CD14-positive monocyte (primary cell): ENCODE data around the gene HERPUD1. TPM values are rescaled to one million over a fixed set of nuclear protein-coding genes. Genes with fewer than 3 reads are reported as not detected.

Experiments
- DNase-seq, 3 donors: peaks; one replicate each; pipeline ENCODE4 v3.0.0-alpha.2; 2011 to 2022
- H2AFZ ChIP-seq: 2 replicates; pipeline ENCODE4 v1.6.0; 2012; ENCODE audit warnings: mild to moderate bottlenecking, low read depth, low read length, inconsistent platforms; ENCODE audit not compliant: insufficient read depth, poor library complexity, severe bottlenecking
- H3K27ac ChIP-seq, 2 donors: 1 replicate in 1 of 2; 2 replicates in 1 of 2; pipeline ENCODE4 v1.5.1; 2012 to 2013; ENCODE audit warnings: low read length in 2 of 2, control low read depth in 1 of 2, inconsistent platforms in 1 of 2, low read depth in 1 of 2, mild to moderate bottlenecking in 1 of 2
- H3K27me3 ChIP-seq, 2 donors: one replicate each; pipeline versions ENCODE4 v1.6.0 to v1.6.1; 2011 to 2013; ENCODE audit warnings: low read length in 2 of 2; ENCODE audit not compliant: control insufficient read depth in 2 of 2, insufficient read depth in 2 of 2
- H3K36me3 ChIP-seq, 2 donors: replicated peaks in 1 of 2; 1 replicate in 1 of 2; 2 replicates in 1 of 2; pipeline versions ENCODE4 v1.5.1 to v1.6.1; 2012 to 2013; ENCODE audit warnings: low read length in 2 of 2, control low read depth in 1 of 2, inconsistent platforms in 1 of 2, mild to moderate bottlenecking in 1 of 2; ENCODE audit not compliant: insufficient read depth in 2 of 2, control insufficient read depth in 1 of 2
- H3K4me1 ChIP-seq, 2 donors: 1 replicate in 1 of 2; 2 replicates in 1 of 2; pipeline versions ENCODE4 v1.5.1 to v1.6.1; 2012 to 2013; ENCODE audit warnings: low read length in 2 of 2, control low read depth in 1 of 2, inconsistent platforms in 1 of 2, mild to moderate bottlenecking in 1 of 2, moderate library complexity in 1 of 2; ENCODE audit not compliant: insufficient read depth in 2 of 2, control insufficient read depth in 1 of 2
- H3K4me2 ChIP-seq: replicated peaks from 2 replicates; pipeline ENCODE3; 2012; ENCODE audit warnings: low read length, moderate library complexity, mild to moderate bottlenecking; ENCODE audit not compliant: poor library complexity, severe bottlenecking; ENCODE audit errors: extremely low read depth
- H3K4me3 ChIP-seq, 3 experiments: fragments of 200-600 bp in 1 of 3; sonication (generic) in 1 of 3; replicated peaks in 1 of 3; 1 replicate in 2 of 3; 2 replicates in 1 of 3; pipeline ENCODE4 v1.5.1; 2011 to 2013; ENCODE audit warnings: low read length in 3 of 3, mild to moderate bottlenecking in 3 of 3, control low read depth in 2 of 3, low read depth in 2 of 3, inconsistent platforms in 1 of 3, moderate library complexity in 1 of 3
- H3K79me2 ChIP-seq: 2 replicates; pipeline ENCODE4 v1.6.0; 2012; ENCODE audit warnings: mild to moderate bottlenecking, control low read depth, inconsistent platforms, low read length, moderate library complexity; ENCODE audit not compliant: insufficient read depth
- H3K9ac ChIP-seq: 2 replicates; pipeline ENCODE4 v1.6.0; 2017; ENCODE audit warnings: low read length, mild to moderate bottlenecking; ENCODE audit not compliant: insufficient read depth, poor library complexity, severe bottlenecking
- H3K9me3 ChIP-seq, 2 donors: replicated peaks in 1 of 2; 1 replicate in 1 of 2; 2 replicates in 1 of 2; pipeline versions ENCODE4 v1.5.1 to v1.6.1; 2012 to 2013; ENCODE audit warnings: low read length in 2 of 2, control low read depth in 1 of 2; ENCODE audit not compliant: control insufficient read depth in 1 of 2, insufficient read depth in 1 of 2
- H4K20me1 ChIP-seq: 2 replicates; pipeline ENCODE4 v1.6.0; 2012; ENCODE audit warnings: mild to moderate bottlenecking, low read length, control low read depth, moderate library complexity; ENCODE audit not compliant: insufficient read depth
- H3K27ac Mint-ChIP-seq, 7 donors: one replicate each; pipeline ENCODE4 v1.8.0; 2020; ENCODE audit warnings: mild to moderate bottlenecking in 7 of 7, mixed read lengths in 7 of 7, moderate library complexity in 6 of 7, inconsistent platforms in 2 of 7
- H3K27me3 Mint-ChIP-seq, 3 donors: one replicate each; pipeline ENCODE4 v1.8.0; 2021 to 2022; ENCODE audit warnings: low read depth in 3 of 3, mild to moderate bottlenecking in 3 of 3, mixed read lengths in 3 of 3, moderate library complexity in 3 of 3, inconsistent platforms in 1 of 3
- H3K36me3 Mint-ChIP-seq, 2 donors: one replicate each; pipeline ENCODE4 v1.8.0; 2020; ENCODE audit warnings: mixed read lengths in 2 of 2, inconsistent platforms in 1 of 2, mild to moderate bottlenecking in 1 of 2
- H3K4me1 Mint-ChIP-seq: one replicate; pipeline ENCODE4 v1.8.0; 2020; ENCODE audit warnings: mild to moderate bottlenecking, mixed read lengths
- H3K4me3 Mint-ChIP-seq, 2 donors: one replicate each; pipeline ENCODE4 v1.8.0; 2020; ENCODE audit warnings: mild to moderate bottlenecking in 2 of 2, mixed read lengths in 2 of 2, moderate library complexity in 1 of 2
- H3K9me3 Mint-ChIP-seq, 7 donors: one replicate each; pipeline ENCODE4 v1.8.0; 2020 to 2022; ENCODE audit warnings: mixed read lengths in 7 of 7, mild to moderate bottlenecking in 6 of 7, moderate library complexity in 6 of 7, inconsistent platforms in 2 of 7
- WGBS: methylation state at CpG from one replicate; pipeline ENCODE4 v1.1.5; 2013; ENCODE audit warnings: missing lambda C conversion rate; ENCODE audit not compliant: insufficient coverage; 5-methylcytosine and 5-hydroxymethylcytosine counted together
- intact Hi-C, 2 donors: fragments of 100-400 bp; cut with micrococcal nuclease; formaldehyde crosslinking; loops; one replicate each; pipeline versions ENCODE4 v1.15.0 to v1.15.1; 2023
- polyA plus RNA-seq, 3 donors: library from polyadenylated mRNA; depleted of rRNA in 1 of 3; unstranded in 2 of 3; stranded (reverse) in 1 of 3; fragments of 300-500 nt in 2 of 3; fragments of >200 nt in 1 of 3; fragmentation: Illumina TruSeq in 2 of 3; gene quantifications; 1 replicate in 2 of 3; 2 replicates in 1 of 3; pipeline ENCODE4 v1.2.3, GENCODE V29; 2012 to 2021
- TF ChIP-seq, protein P1 (sequence below): fragments of 200-600 bp; IDR thresholded peaks from one replicate; pipeline ENCODE4 v1.8.0; 2022; ENCODE audit warnings: antibody characterized with exemption, mild to moderate bottlenecking

The HERPUD1 gene
- polyA plus RNA-seq, 3 donors = 179 to 454 (median 186) TPM

DNA sequence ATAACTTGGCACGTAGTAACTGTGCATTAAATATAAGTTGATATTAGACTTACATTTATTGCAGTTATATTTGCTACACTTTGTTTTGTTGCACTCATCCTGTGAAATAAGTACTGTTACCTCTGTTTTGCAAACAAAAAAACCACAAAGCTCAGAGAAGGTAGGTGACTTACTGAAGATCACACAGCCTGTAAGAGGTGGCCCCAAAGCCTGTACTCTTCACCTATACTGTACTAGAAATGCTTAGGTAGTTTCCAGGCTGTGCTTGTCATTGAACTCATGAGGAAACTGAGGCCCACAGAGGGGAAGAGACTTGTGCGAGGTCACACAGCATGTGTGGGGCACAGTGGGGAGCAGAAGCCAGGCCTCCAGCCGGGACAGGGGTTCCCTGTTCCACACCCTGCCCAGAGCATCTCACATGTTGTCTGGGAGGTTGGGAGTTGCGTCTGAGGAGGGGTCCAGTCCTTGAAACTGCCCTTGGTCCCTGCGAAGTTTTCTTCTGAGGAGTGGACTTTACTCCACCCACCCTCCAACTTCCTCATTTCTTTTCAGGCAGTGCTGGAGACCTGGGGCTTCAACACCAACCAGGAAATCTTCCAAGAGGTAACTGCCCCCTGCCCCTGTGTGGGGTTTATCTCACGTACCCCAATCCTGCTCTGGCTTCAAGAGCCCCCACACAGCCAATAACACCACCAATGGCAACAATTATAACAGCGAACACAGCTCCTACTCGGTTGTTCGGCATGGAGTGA, 42.8 kb downstream of the HERPUD1 start:
- peak in 2 of 3 donors; percentile 47 for DNase-seq
- Mint-ChIP-seq H3K27ac (peak overlapping the region in 4 of 7 donors; percentile 32 to 78 (median 60)), H3K27me3 (peaks cover 0 to 6% (median 4%) of the 10 kb centered on the region in 3 donors), H3K4me1 (peaks cover 59% of the 10 kb centered on the region), H3K4me3 (peak overlapping the region; percentile 52 to 67), H3K9me3 (no peaks in the 10 kb centered on the region), H3K36me3 (no peaks in the 10 kb centered on the region)
- intact Hi-C loops = no loop called here
- Histone ChIP-seq H2AFZ (peak overlapping the region; percentile 54), H3K36me3 (no peaks in the 10 kb centered on the region), H3K79me2 (no peaks in the 10 kb centered on the region), H3K4me3 (peak overlapping the region in 1 of 3 experiments; percentile 13), H3K9me3 (no peaks in the 10 kb centered on the region), H3K27ac (peak overlapping the region in 1 of 2 donors; percentile 27), H4K20me1 (no peaks in the 10 kb centered on the region), H3K9ac (no peak overlapping the region), H3K4me2 (peak overlapping the region; percentile 47), H3K27me3 (no peaks in the 10 kb centered on the region), H3K4me1 (peaks cover 43 to 47% of the 10 kb centered on the region in 2 donors)
- TF ChIP-seq, protein P1, sequence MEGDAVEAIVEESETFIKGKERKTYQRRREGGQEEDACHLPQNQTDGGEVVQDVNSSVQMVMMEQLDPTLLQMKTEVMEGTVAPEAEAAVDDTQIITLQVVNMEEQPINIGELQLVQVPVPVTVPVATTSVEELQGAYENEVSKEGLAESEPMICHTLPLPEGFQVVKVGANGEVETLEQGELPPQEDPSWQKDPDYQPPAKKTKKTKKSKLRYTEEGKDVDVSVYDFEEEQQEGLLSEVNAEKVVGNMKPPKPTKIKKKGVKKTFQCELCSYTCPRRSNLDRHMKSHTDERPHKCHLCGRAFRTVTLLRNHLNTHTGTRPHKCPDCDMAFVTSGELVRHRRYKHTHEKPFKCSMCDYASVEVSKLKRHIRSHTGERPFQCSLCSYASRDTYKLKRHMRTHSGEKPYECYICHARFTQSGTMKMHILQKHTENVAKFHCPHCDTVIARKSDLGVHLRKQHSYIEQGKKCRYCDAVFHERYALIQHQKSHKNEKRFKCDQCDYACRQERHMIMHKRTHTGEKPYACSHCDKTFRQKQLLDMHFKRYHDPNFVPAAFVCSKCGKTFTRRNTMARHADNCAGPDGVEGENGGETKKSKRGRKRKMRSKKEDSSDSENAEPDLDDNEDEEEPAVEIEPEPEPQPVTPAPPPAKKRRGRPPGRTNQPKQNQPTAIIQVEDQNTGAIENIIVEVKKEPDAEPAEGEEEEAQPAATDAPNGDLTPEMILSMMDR = no peak
- WGBS = 29% methylated on average over 3 of the region's 9 CpGs

DNA sequence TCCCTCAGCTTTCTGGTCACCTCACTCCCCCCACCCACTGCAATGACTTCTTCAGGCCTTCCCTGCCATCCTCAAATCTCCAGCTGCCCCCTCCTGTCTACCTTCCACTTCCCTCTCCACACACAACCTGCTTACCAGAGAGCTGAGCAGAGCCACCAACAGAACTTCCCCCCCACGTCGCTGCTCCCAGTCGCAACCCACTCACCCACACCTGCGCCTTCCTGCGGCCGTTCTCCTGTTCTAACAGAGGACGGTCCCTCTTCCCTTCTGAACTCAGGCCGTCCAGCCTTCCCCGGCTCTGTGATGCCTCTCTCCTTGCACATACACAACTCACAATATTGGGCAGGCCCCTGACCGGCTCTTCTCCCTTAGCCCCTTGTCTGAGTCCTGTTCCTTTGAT, 43.8 kb downstream of the HERPUD1 start:
- Histone ChIP-seq H3K9me3 (no peaks in the 10 kb centered on the region), H3K4me3 (no peak overlapping the region), H3K27me3 (no peaks in the 10 kb centered on the region), H3K9ac (no peak overlapping the region), H2AFZ (no peak overlapping the region), H3K79me2 (no peaks in the 10 kb centered on the region), H3K36me3 (no peaks in the 10 kb centered on the region), H3K4me2 (no peak overlapping the region), H3K27ac (no peak overlapping the region), H4K20me1 (no peaks in the 10 kb centered on the region), H3K4me1 (peaks cover 52 to 57% of the 10 kb centered on the region in 2 donors)
- Mint-ChIP-seq H3K4me1 (peaks cover 69% of the 10 kb centered on the region), H3K27ac (peak overlapping the region in 2 of 7 donors; percentile 20 to 46), H3K4me3 (no peak overlapping the region), H3K27me3 (peaks cover 0 to 6% (median 4%) of the 10 kb centered on the region in 3 donors), H3K36me3 (no peaks in the 10 kb centered on the region), H3K9me3 (no peaks in the 10 kb centered on the region)
- intact Hi-C loops = no loop called here
- no peak for DNase-seq
- TF ChIP-seq, protein P1 = no peak
- WGBS = 77% methylated on average over 10 of the region's 10 CpGs
